Putamen (tissue), 1 donor: ENCODE measurements around the gene HTT.

Experiments
- DNase-seq: peaks from one replicate; pipeline ENCODE4 v3.0.0-alpha.2; 2016; ENCODE audit warnings: low spot score

HTT gene

GRCh38 chr4:3174371-3175338, 100.2 kb downstream of the HTT start:
- DNase-seq = no peak

- no peak for DNase-seq
Measured at GRCh38 chr4:3176367-3177229, 102.1 kb downstream of the HTT start.

GRCh38 chr4:3177426-3177825, 102.9 kb downstream of the HTT start:
- no peak for DNase-seq

GRCh38 chr4:3177905-3178304, 103.4 kb downstream of the HTT start:
- no peak for DNase-seq

- no peak for DNase-seq
Measured at GRCh38 chr4:3178351-3178750, 103.9 kb downstream of the HTT start.

GRCh38 chr4:3179126-3179706, 104.7 kb downstream of the HTT start:
- DNase-seq = no peak

GRCh38 chr4:3183008-3183407, 108.5 kb downstream of the HTT start:
- no peak for DNase-seq

GRCh38 chr4:3184725-3185124, 110.2 kb downstream of the HTT start:
- no peak for DNase-seq

GRCh38 chr4:3186609-3187008, 112.1 kb downstream of the HTT start:
- DNase-seq = no peak

- no peak for DNase-seq
Measured at GRCh38 chr4:3188118-3188517, 113.6 kb downstream of the HTT start.

GRCh38 chr4:3189459-3189858, 115.0 kb downstream of the HTT start:
- DNase-seq = no peak

GRCh38 chr4:3190549-3190948, 116.1 kb downstream of the HTT start:
- DNase-seq = no peak

- DNase-seq = no peak
Measured at GRCh38 chr4:3192188-3192587, 117.7 kb downstream of the HTT start.

- DNase-seq = peak; percentile 64
Measured at GRCh38 chr4:3192827-3193226, 118.3 kb downstream of the HTT start.

- no peak for DNase-seq
Measured at GRCh38 chr4:3193531-3194203, 119.2 kb downstream of the HTT start.

GRCh38 chr4:3196670-3197359, 122.3 kb downstream of the HTT start:
- DNase-seq = no peak

- no peak for DNase-seq
Measured at GRCh38 chr4:3197366-3198105, 123.1 kb downstream of the HTT start.

GRCh38 chr4:3198906-3199305, 124.4 kb downstream of the HTT start:
- no peak for DNase-seq

- DNase-seq = no peak
Measured at GRCh38 chr4:3199653-3200422, 125.4 kb downstream of the HTT start.
